Hypothalamus (tissue), 51 donors: Measurements from ENCODE around the gene CACNG4.

Source experiments
- DNase-seq, 51 donors: peaks; one replicate each; lab custom pipeline; 2025; lab: John Stamatoyannopoulos, UW

CACNG4 gene

GRCh38 chr17:67055811-67056745 lies 91.6 kb downstream of the CACNG4 start:
- DNase-seq, result no peak

- DNase-seq, result no peak
Observed at GRCh38 chr17:67056746-67057490, 92.4 kb downstream of the CACNG4 start.

GRCh38 chr17:67058036-67058435 lies 93.5 kb downstream of the CACNG4 start:
- DNase-seq, result no peak

GRCh38 chr17:67059372-67059771 lies 94.9 kb downstream of the CACNG4 start:
- DNase-seq, result peak in 14 of 51 donors; percentile 4 to 60 (median 16)

GRCh38 chr17:67063141-67063540 lies 98.6 kb downstream of the CACNG4 start:
- no peak for DNase-seq

GRCh38 chr17:67066717-67067116 lies 102.2 kb downstream of the CACNG4 start:
- DNase-seq, result no peak

- DNase-seq, result peak in 2 of 51 donors; percentile 12 to 68
Observed at GRCh38 chr17:67067571-67068482, 103.3 kb downstream of the CACNG4 start.

GRCh38 chr17:67068999-67069398 lies 104.5 kb downstream of the CACNG4 start:
- no peak for DNase-seq

GRCh38 chr17:67069603-67070136 lies 105.2 kb downstream of the CACNG4 start:
- no peak for DNase-seq

GRCh38 chr17:67071595-67071994 lies 107.1 kb downstream of the CACNG4 start:
- DNase-seq, result no peak

GRCh38 chr17:67072885-67073284 lies 108.4 kb downstream of the CACNG4 start:
- no peak for DNase-seq

- DNase-seq, result no peak
Observed at GRCh38 chr17:67074781-67075180, 110.3 kb downstream of the CACNG4 start.

GRCh38 chr17:67076290-67076689 lies 111.8 kb downstream of the CACNG4 start:
- DNase-seq, result no peak

- no peak for DNase-seq
Observed at GRCh38 chr17:67078292-67078691, 113.8 kb downstream of the CACNG4 start.

- DNase-seq, result no peak
Observed at GRCh38 chr17:67079491-67079890, 115.0 kb downstream of the CACNG4 start.

GRCh38 chr17:67080804-67081203 lies 116.3 kb downstream of the CACNG4 start:
- DNase-seq, result no peak

GRCh38 chr17:67082107-67082506 lies 117.6 kb downstream of the CACNG4 start:
- no peak for DNase-seq
